HG02885 (cell line): Measurements from ENCODE around the gene ADGRD1.

ENCODE experiments used
- ATAC-seq: cut with Tn5 transposase; IDR thresholded peaks from one replicate; pipeline ENCODE4 v1.9.1; 2021; ENCODE audit warnings: mild to moderate bottlenecking; ENCODE audit not compliant: unreplicated experiment, poor library complexity

Gene ADGRD1

DNA sequence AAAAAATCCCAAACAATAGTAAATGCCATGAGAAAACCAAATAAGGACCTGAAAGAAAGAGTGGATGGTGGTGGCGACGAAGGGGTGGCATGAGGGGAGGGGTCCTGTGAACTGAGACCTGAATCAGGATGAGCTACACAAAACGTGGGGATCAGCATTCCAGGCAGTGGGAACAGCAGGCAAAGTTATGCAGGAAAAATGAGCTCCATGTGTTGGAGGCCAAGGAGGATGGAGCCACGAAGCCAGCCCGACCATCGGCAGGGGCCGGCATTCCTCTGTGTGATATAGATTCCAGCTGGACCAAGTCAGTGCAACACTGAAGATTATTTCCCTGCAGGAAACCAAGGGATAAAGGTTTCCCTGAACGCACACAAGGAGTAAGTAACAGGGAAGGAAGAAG is 7.1 kb downstream of the ADGRD1 start:
- ATAC-seq, result no peak

DNA sequence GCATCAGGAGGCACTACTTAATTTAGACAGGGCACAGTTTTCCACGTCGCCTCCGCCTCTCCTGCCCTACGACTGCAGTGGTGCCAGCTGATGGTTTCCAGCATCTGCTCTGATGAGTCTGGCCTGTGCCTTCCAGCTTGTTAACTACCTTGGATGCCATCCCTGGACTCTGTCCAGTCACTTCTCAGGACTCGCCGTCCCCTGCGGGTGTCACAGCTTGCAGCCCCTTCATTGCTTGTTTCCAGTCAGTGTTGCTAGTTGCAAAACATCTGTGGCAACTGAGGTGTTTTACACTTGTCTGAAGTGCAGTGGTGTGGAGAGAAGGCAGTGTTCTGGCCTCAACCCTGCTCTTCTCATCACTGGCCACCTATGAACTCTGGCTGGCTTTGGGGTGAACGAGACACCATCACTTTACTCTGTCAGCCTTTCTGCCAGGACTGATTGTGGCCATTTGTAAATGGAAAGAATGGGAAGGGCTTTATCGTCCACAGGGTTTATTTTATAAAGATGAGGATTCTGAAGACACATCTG is 8.3 kb downstream of the ADGRD1 start:
- no peak for ATAC-seq

DNA sequence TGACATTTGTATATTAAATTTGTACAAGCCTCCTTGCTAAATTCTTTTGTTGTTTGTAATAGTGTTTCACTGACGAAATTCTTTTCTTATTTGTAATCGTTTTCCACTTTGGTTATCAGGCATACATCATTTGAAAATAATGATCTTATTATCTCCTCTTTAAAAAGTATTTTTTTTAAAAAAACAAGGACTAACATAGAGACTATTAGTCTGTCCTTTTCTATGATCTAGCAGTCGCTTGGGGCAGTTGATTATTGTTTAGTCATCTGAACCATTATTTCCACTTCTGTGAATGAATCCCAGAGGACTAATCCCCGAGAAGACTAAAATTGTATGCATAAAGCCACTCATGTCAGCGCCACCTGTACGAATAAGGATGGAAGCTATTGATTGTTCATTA is 11.5 kb downstream of the ADGRD1 start:
- ATAC-seq, result no peak

DNA sequence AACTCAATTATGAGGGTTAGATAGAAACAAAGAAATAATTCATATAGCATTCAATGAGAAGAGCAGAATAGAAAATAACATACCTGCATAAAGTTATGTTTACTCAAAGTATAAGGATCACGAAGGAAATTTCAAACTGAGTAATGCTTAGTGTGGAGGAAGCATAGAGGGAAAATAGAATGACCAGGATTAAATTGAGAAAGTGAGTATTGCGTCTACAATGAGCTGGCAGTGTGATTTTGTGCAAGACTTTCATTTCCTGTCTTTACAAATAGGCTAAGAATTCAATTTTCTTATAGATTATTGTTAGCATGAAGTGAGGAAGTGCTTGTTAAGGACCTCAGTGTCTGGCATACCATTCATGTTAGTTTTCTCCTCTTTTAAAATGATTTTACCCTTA is 12.0 kb downstream of the ADGRD1 start:
- no peak for ATAC-seq

DNA sequence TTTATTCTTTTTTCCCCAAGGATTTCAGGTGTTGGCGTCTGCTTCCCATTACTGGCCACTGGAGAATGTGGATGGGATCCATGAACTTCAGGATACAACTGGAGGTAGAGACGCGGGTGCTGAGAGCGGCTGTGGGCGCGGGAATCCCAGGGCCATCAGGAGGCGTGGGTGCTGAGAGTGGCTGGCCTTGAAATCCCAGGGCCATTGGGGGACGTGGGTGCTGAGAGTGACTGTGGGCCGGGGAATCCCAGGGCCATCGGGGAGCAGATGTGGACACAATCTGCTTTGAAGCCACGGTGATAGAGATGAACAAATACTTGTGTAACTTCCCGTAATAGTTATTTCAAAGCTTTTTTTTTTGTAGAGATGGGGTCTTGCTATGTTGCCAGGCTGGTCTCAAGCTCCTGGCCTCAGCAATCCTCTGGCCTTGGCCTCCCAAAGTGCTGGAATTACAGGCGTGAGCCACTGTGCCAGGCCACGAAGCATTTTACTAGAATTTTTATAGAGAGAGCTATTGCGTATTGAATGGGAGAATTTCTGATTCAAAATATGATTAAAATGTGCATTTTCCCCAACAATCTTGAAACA is 12.8 kb downstream of the ADGRD1 start:
- no peak for ATAC-seq

DNA sequence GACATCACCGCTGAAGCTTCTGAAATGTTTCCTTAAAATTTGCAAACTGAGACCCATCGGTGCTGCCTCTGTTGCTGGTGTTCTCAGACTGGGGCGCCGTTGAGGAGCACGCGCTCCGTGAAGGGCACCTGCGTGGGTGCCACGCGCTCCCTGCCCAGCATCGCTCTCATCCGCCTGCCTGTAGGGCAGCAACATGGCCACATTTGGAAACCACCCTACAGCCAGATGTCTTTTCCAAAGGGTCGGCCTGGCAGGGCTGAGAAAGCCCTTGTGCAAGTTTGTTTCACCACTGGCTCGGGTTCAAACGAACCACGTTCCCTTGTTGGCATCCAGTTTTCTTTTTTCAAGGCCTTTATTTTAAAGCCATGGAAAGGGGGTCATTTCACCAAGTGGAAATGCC is 13.9 kb downstream of the ADGRD1 start:
- no peak for ATAC-seq

DNA sequence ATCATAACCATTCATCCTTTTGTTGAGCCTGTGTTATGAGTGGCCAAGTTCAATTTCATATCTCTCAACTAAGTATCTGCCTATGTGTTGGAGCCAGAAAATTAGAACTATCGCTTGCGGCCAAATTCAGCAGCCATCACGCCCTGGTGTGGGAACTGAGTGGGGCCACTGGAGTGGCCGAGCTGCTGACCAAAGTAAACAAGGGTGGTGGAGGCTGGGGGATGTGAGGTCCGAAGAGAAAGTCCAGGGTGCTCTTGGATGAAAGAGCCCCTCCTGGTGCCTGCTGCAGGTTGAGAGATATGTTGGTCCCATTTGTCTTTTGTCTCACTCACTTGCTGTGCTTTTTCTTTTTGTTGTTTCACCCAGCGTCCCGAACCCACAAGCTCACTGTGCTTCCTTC is 14.9 kb downstream of the ADGRD1 start:
- ATAC-seq, result no peak

DNA sequence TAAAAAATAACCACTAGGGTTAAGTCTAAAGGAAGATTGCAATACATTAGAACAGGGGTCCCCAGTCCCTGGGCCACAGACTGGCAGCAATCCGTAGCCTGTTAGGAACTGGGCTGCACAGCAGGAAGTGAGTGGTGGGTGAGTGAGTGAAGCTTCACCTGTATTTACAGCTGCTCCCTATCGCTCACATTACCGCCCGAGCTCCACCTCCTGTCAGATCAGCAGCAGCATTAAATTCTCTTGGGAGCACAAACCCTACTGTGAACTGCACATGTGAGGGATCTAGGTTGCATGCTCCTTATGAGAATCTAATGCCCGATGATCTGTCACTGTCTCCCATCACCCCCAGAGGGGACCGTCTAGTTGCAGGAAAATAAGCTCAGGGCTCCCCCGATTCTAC is 15.5 kb downstream of the ADGRD1 start:
- ATAC-seq, result no peak

DNA sequence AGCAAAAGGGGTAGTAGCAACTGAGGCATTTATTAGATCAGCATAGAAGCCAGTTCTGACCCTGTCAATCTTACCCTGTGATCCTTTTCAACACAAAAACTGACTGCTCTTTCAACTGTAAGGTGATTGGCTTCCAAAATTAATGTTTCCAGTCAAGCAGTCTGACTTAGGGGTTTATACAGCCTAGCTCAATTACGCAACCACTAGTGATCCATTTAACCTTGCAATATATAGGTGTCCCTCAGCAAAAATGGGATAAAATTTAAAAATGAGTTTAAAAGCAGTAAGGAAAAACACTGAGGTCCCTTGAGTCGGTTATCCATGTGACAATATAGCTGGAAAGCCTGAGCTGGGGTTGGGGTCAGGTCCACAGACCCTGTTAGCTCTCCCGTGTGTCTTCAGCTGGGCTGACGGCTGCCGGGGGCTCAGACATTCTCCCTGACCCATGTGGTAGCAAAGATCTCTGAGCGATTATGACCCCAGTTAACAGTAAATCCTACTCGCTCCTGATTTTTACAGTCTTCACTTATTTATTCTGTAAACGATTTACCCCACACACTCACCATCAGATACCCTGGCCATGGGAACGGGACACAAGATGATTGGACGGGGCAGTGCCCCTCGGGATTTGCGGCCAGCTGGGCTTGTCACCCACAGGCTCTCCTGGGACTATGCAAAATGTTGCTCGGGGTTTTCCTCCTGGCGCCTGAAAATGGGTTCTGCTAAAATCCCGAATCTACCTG is 16.6 kb downstream of the ADGRD1 start:
- no peak for ATAC-seq

DNA sequence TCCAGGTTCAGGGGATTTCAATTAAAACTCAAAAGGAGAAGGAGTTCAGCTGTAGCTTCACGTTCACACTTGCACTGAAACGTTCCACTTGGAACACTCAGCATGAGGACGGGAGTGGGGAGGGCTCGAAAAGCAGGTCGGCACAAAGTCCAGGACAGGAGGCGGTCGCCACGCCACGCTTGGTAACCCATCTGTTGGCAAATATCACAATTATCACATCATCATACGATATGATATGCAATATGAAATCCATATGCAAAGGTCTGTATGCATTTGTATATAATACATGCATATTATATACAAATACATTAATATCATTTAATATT is 17.2 kb downstream of the ADGRD1 start:
- no peak for ATAC-seq

DNA sequence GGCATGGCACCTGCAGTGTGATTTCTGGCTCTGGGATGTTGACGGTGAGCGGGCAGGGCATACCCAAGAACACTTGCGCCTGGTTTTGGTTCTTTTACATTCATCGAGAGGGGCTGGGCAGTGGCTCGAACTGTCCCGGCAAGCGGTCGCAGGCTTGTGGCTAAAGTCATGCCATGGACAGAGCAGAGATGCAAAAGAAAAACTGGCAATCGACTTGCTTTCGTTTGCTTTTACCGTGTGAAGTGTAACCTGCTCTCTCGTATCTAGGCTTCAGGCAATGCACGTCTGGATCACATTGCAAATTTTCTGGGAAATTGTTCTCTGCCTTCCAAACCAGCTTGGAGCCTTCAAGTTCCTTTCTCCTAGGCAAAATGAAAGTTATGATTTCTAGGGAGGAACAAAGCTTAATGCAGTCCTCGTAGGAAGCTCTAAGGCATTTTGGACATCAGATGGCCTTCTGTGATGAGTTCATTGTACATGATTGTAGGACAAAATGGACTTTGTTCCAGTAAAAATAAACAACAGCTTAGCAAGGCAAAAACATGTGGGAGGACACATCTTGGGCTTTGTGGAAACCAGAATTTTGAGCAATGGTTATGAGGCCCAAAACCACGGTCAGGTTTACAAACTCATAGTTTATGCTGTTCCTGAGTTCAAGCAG is 18.3 kb downstream of the ADGRD1 start:
- ATAC-seq, result no peak

DNA sequence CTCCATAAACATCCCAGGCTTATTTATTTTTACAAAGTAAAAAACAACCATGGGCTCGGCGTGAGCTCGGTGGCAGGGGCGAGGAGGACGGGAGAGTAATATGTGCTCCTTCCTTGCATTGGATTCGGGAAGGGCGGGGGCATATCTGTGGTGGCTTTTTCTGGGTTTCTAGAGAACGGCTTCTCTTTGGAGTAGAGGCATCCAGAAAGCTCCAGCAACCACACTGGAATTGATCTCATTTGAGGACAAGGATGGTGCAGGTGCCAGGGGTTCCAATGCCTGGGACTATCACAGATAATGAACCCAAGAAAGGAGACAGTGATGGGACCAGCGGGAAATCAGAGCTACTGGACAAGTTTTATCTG is 18.9 kb downstream of the ADGRD1 start:
- no peak for ATAC-seq

DNA sequence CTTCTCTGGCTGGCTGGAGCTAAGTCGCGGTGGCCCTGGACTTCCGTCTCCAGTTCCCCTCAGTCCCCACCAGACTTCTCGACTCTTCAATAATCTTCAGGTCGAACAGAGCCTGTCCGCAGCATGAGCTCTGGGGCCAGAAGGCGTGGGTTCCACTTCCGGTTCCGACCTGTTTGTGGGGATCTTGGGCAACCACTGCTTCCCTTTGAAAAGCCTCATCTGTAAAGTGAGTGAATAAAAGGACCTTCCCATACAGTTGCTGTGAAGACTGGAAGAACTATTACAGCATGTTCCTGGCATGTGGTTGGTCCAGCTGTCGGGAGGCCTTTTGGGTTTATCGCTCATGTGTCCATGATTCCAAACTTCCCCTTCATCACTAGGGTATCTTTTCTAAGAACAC is 19.4 kb downstream of the ADGRD1 start:
- no peak for ATAC-seq

DNA sequence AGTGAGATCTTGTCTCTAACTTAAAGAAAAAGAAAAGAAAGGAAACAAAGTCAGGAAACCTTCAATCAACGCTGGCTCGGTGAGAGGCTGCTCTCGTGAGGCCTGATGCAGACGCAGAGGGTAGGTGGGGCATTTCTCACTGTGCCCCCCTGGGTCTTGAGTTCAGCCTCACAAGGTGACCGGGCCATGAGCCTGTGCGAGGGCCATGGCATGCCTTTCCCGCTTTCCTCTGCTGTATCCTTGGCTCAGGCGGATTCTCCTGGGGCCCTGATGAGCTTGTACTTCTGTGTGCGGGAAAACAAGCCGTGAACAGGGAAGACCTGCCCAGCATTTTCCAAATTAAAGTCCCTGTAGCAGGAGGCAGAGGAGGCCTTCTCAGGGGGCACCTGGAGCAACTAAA is 20.2 kb downstream of the ADGRD1 start:
- ATAC-seq, result no peak

DNA sequence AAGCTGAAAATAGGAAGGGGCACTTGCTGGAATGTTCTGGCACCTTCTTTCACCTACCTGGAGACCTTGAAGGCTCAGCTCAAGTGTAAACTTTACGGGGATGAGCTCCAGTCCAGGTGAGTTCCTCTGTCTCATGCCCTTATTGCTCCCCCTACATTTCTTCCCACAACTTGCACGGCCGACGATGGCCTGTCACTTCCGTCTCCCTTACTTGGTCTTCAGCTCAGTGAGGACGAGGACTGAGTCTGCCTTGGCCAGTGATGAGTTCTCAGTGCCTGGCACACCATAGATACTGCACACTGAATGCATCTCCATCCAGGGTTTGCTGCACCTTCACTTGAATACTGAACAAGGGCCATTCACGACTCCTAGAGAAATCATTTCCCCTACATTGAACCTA is 21.4 kb downstream of the ADGRD1 start:
- no peak for ATAC-seq

DNA sequence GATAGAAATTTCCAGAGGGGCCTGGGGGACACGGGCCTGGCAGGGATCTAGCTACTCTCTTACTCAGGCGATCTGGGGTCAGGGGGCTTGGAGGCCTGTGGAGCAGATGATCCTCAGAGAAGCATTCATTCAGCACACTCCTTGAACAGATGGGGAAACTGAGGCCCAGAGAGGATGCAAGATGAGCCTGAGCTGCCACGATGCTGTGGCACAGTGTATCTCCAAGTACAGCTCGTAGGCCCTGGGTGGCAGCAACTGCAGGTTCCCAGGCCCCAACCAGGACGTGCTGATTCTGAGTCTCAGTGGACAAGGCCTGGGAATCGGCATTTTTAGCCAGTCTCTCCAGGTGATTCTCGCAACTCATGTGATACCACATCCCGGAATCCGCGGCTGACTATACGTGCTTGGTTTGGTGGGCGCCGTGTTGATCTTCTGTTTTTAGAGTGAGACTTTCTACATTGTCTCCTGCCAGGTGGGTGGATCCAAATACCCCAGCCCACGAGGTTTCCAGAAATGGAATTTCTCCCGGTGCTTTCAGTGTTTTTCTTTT is 22.5 kb downstream of the ADGRD1 start:
- ATAC-seq, result no peak

DNA sequence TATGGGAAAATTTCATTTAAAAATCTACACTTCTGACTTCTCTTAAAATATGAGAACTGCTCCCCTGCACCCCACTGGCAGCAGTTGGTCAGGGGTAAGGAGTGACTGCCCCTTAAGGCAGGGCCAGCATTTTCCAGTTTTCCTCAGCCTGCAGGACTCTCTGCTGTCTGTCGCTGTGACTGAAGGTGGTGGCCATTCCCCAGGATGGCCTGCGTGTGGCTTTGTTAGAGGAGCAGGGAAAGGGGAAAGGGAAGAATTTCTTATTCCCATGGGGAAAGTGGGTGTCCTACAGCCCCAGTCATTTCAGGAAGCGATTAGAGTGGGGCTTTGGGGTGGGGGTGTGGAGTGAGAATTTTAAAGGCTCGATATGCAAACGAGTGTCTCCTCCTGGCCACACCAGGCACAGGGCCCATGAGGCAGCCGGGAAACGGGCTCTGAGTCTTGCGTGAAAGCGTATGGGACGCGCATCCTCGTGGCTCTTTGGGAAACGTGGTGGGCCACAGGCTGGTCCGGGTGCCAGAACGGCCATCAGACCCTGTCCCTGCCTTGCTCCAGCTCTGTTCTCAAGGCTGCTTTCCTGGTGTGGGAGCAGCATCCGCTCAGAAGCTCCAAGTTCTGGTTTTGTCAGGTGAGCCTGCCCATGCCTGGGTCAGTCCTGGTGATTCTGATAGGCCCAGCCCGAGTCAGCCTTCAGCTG is 23.5 kb downstream of the ADGRD1 start:
- no peak for ATAC-seq

DNA sequence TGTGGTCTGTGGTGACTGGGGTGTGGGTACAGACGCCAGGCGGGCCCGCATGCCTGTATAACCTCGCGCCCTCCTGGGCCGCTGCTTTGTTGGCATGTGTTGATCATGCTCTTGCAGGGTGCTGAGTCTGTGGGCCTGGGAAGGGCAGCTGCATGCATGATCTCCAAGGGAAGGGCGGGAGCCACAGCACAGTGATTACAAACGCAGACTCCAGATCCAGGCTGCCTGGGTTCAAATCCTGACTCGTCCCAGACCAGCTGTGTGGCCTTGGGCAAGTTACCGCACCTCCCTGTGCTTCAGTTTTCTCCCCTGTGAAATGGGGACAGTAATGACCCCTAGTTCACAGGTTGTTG is 24.0 kb downstream of the ADGRD1 start:
- ATAC-seq, result no peak

DNA sequence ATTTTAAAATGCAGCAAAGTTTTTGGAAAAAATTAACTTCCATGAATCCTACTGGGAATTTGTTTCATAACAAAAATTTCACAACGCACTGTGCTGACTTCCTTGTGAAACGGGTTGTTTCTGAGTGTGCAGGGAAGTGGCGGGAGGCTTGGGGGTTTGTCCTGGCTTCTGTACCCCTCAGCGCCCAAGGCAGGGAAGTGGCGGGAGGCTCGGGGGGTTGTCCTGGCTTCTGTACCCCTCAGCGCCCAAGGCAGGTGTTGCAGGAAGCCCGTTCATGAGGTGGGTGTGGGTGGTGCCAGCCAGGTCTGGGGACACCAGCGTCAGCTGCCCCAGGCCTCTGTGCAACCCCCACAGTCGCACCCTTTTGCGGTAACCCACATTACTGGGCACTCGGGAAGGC is 25.1 kb downstream of the ADGRD1 start:
- no peak for ATAC-seq

DNA sequence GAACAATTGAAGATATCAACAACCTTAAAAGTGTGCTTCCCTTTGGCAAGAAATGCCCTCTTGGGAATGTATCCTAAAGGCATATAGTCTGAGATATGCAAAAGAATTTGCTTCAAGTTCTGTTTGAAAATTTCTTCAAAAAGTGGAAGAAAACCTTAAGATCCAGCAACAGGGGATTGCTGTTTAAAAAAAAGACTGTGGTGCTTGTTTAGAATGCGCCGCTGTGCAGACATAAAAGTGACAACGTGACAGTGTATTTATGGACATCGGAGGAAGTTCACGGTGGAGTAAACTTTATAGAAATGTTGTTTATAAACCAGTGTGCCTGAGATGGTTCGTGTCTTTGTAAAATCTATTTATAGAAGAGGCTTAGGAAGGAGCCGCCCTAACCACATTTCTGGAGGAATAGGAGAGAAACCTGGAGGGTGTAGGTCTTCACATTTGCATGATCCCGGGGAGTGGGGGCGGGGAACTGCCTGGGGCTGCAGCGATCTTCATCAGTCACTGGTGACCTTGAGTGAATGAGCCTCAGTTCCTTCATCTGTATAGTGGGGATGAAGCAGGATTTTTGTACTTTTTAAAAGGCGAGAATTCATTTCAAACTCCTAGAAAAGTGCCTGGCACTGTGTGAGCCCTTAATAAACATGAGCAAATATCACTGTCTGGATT is 27.5 kb downstream of the ADGRD1 start:
- ATAC-seq, result no peak

DNA sequence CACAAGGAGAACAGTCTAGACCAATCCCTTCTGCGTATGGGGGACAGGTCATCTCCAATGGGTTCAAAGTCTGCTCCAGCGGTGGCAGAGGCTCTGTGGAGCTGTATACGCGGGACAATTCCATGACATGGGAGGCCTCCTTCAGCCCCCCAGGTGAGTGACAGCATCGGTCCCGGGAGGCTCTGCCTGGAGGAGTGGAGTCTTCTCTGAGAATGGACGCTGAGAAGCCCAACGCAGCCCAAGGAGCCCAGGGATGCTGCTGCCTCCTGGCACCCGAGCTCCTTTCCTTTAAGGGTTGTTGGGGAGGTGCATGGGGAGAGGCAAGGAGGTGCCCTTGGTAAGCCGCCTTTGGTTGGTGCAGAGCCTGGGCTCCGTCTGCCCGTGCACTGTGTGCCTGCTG is 28.2 kb downstream of the ADGRD1 start:
- ATAC-seq, result no peak
